Measurements from ENCODE around the gene RPH3AL.

RPH3AL gene

DNA sequence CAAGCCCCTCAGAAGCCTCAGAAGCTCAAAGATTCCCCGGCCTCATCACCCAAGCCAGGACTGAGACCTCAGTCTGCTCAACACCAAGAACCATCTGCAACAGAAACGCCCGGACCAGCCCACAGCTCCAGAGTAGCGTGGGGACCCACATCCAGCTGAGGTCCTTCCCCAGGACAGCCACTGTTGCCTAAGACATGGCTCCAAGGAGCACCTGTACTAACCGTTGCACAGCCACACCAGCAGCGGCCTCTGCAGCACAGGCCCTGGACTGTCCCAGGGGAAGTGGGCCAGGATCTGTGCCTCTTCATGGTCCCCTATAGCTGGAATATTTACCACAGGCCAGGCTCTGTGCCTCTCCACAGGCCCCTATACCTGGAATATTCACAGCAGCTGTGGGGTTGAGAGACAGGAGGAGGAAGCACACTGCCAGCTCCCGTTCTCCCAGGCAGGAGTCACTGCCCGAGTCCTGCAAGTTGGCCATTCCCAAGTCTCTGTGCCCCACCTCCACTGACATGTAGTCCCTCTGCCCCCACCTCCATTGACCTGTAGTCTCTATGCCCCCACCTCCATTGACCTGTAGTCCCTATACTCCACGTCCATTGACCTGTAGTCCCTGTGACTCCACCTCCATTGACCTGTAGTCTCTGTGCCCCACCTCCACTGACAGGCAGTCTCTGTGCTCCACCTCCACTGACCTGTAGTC, 38.5 kb downstream of the RPH3AL start:
- H3K4me3 ChIP-seq (ENCODE audit: low read length): no peak overlapping the region
- no peak for TF ChIP-seq ZNF274 (IDR thresholded peaks at IDR 0.05; ENCODE audit: low read depth, low read length)

DNA sequence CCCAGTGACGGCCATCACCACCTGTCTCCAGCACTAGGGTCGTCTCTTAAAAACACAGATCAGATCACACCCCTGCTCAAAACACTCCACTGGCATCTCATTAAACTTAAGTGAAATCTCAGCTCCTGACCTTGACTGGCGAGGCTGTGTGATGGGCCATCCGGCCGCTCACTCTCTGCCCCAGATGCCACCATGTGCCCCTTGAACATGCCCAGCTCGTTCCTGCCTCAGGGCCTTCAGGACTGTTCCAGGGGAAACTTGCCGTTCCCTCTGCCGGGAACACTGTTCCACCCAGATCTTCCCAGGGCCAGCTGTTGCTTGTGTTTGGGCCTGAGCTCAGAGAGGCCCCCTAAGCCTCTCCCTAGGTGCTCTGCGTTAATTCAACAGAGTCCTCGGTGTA, 39.4 kb downstream of the RPH3AL start:
- TF ChIP-seq ZNF274 (IDR thresholded peaks at IDR 0.05; ENCODE audit: low read depth, low read length): no peak
- H3K4me3 ChIP-seq (ENCODE audit: low read length): no peak overlapping the region

DNA sequence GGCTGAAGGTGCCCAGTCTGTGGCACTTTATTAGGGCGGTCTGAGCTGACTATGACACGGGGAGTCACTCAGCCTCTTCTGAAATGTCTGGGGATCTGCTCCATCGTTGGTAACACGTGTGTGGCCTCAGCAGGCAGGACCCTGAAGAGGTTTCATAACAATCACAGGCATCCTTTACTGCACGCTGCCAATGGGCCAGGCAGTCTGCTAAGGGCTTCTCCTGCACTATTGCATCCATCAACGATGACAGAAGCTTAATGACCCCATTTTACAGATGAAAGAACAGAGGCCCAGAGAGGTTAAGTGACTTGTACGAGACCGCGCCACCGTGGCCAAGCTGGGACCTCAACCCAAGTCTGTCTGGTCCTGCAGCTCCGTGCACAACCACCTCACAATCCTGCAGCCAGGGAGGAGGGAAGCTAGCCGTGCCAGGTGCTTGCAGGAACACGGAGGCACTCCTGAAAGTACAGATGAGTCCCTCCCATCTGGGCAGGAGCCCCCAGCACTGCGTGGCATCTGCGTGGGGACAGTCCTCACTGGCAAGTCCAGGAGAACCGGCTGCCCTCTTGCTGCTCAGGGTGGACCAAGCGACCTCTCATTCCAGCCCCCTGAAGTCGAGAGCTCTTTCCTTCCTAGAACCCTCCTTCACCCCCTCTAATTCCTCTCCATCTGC, 40.0 kb downstream of the RPH3AL start:
- no peak overlapping the region for H3K4me3 ChIP-seq (ENCODE audit: low read length)
- no peak for TF ChIP-seq ZNF274 (IDR thresholded peaks at IDR 0.05; ENCODE audit: low read depth, low read length)

DNA sequence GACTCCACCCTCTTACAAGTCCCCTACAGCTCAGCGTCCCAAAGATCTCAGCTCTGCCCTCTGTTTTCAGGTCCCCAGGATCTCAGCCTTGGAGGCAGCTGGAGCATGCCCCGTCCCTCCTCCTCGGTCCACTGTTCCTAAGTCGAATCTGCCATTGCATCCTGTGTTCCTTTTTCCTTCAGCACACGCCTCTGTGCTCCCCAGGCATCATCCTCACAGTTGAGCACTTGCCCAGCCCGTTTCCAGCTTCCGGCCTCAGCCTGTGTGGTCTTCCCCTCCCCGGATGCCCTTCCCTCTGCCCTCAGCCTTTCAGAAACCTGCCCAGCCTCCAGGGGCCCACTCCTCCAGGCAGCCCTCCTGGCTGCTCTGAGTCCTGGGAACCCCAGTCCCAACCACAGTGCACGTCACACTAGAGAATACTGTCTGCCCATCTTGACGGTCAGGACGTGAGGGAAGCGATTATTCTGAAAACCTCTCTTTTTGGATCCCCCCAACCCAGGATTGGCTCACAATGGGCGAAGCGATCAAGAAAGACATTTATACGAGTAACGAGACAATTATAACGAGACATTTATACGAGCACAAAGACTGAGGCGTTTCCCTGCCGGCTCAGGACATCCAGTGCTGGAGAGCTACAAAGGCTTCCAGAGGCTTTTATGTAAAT, 41.4 kb downstream of the RPH3AL start:
- no peak overlapping the region for H3K4me3 ChIP-seq (ENCODE audit: low read length)
- TF ChIP-seq ZNF274 (IDR thresholded peaks at IDR 0.05; ENCODE audit: low read depth, low read length): no peak

DNA sequence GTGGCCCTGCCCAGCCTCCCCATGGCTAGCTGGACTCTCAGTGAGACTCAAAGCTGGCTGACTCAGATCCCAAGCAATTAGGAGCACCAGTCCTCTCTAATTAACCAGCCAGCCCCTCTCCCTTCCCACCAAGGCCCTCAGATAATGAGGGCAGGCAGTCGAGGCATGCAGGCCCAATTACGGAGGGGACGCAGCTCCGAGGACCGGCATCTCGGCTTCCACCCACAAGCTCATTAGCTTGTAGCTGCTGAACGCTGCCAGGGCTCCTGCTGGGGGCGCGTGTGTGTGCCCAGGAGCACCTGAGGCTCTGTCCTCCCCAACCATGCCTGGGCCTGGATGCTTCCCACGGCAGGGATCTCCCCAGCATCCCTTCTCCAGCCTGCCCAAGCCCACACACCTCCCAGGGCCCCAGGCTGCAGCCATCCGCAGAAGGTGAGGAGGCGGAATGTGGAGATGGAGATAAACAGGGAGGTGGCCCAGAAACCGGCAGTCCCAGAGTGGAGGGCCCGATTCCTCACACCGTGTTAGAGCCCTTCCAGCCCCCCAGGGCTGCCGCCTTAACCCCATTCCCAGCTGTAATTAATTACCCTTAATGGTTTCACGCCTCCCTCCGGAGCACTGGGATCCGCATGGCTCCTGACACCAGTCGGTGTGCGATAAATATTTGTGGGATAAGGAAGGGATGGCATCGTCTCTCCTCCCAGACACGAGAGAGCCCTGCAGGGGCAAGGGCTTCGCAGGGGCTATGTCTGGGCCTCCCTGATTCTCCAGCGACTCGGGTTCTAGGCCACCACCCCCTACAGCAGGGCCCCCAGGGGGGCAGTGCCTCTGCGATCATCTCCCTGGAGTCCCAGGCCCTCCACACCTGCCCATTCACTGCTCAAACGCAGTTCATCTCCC, 42.2 kb downstream of the RPH3AL start:
- no peak overlapping the region for H3K4me3 ChIP-seq (ENCODE audit: low read length)
- TF ChIP-seq ZNF274 (IDR thresholded peaks at IDR 0.05; ENCODE audit: low read depth, low read length): no peak

DNA sequence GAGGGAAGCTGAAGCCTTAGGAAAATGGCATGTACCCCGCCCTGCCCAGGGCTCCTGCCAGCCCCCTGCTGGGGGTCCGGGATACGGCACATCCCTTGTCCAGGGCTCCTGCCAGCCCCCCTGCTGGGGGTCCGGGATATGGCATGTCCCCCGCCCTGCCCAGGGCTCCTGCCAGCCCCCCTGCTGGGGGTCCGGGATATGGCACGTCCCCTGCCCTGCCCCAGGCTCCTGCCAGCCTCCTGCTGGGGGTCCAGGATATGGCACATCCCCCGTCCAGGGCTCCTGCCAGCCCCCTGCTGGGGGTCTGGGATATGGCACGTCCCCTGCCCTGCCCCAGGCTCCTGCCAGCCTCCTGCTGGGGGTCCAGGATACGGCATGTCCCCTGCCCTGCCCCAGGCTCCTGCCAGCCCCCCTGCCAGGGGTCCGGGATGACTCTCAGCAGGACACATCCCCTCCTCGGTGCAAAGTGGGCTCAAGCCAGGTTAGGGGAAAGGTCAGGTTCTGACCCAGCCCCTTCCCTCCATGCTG, 43.2 kb downstream of the RPH3AL start:
- no peak overlapping the region for H3K4me3 ChIP-seq (ENCODE audit: low read length)
- no peak for TF ChIP-seq ZNF274 (IDR thresholded peaks at IDR 0.05; ENCODE audit: low read depth, low read length)

DNA sequence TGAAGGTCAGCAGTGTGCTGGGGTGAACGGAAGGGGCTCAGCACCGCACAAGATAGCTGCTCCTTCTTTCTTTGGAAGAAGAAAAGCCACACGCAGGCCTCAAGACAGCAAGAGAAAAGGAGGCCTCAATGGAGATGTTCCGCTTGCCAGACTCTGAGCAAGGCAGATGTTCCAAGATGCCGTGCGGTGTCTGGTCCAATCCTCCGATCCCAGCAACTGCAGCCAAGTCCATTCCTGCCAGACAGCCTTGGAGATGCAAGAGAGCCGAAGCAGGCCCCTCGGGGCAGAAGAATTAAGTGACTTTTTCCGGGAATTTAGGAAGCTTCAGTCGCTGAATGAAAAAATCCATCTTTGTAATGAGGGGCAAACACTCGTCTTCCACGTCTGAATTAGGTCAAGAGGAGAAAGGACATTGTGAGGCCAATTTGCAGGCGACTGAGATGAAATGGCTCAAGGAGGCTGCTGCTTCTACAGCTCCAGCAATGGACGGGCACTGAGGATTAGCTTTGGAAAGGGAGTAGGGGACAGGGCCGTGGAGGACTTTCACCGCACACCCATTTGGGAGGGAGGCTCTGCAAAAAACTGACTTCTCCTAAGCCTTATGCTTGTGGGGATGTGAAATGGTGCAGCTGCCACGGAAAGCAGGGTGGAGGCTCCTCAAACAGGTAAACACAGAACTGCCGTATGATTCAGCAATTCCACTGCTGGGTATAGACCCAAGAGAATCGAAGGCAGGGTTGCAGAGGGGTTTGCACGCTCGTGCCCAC, 44.7 kb downstream of the RPH3AL start:
- H3K4me3 ChIP-seq (ENCODE audit: low read length): no peak overlapping the region
- no peak for TF ChIP-seq ZNF274 (IDR thresholded peaks at IDR 0.05; ENCODE audit: low read depth, low read length)

DNA sequence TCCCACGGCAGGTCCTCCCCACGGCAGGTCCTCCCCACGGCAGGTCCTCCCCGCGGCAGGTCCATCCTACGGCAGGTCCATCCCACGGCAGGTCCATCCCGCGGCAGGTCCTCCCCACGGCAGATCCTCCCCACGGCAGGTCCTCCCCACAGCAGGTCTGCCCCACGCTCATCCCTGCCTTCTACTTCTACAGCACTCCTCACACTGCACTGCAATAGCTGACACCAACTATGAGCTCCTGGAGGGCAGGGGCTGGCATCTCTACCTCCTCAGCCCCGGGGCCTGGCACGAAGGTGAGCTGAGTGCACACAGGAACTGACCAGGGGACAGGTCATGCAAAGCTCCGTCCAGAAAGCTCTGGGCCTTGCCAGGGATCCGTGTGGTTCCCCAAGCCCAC, 45.3 kb downstream of the RPH3AL start:
- no peak for TF ChIP-seq ZNF274 (IDR thresholded peaks at IDR 0.05; ENCODE audit: low read depth, low read length)
- H3K4me3 ChIP-seq (ENCODE audit: low read length): no peak overlapping the region

DNA sequence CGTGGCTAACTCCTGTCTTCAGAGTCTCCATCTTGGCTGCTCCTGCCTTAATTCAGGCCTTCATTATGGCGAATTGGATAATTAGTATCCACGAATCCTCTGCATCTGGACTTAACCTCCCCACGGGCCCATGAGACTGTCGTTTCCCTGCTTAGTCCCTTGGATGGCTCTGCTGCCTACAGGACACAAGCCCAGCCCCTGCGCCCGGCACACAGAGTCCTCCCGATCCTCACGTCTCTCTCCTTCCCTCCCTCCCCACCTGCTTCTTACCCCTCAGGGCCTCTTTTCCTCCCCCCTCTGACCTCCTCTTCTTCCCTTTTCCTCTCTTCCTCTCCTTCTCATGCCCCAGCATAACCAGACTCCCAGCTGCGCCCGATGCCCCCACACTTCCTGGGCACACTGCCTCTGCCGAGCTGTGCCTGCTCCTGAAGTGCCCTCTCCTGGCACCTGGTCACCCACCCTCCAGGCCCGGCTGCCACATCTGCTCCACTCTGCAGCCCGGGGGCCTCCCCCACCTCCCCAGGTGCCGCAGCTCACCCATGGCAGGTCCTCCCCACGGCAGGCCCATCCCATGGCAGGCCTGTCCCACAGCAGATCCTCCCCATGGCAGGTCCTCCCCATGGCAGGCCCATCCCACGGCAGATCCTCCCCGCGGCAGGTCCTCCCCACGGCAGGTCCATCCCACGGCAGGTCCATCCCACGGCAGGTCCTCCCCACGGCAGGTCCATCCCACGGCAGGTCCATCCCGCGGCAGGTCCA, 45.9 kb downstream of the RPH3AL start:
- no peak for TF ChIP-seq ZNF274 (IDR thresholded peaks at IDR 0.05; ENCODE audit: low read depth, low read length)
- H3K4me3 ChIP-seq (ENCODE audit: low read length): no peak overlapping the region

DNA sequence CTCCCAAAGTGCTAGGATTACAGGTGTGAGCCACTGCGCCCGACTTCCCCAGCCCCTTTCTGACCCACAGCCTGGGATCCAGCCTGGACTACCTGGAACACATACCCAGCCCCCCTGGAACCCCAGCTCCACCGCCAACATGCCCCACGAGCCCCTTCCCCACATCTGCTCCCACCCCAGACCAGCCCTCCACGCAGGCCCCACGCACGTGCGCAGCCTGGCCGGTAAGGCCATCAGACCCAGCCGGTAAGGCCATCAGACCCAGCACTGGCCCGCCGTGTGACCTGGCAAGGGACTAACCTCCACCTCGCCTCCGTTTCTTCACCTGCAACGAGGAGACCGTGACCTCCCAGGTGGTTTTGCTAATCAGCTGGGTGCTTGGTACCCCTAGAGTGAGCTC, 46.5 kb downstream of the RPH3AL start:
- no peak for TF ChIP-seq ZNF274 (IDR thresholded peaks at IDR 0.05; ENCODE audit: low read depth, low read length)
- H3K4me3 ChIP-seq (ENCODE audit: low read length): no peak overlapping the region

DNA sequence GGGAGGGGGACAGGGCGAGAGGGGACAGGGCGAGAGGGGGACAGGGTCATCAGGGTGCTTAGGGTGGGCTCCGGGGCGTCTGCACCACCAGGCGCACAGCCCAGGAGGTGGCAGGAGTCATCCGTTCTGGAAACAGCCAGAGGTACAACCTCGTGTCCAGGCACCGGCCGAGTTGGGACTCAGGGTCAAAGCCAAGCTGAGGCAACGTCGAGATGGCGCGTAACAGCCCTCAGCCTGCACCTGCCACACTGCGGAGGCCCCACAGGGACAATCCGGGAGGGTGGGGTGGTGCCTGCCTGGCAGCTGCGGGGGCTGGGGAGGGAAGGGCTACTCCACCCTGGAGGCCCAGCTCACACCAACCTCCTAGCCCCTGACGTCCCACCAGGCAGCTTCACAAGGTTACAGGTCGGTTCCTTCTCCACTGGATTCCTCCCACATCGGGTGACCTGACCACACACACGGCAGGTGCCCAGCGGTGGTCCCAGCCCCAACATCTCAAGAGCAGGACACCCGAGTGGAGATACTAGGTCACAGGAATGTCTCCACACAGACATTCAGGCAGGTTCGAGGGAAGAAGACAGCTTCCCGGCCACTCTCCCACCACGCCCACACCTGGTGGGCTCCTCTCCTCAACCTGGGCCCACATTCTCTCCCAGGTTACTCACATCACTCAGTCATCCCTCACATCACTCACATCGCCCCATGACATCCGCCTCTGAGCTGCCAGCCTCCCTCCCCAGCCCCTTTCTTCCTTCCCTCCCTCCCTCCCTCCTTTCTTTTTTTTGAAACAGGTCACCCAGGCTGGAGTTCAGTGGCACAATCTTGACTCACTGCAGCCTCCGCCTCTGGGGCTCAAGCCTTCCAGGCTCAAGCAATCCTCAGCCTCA, 47.3 kb downstream of the RPH3AL start:
- no peak overlapping the region for H3K4me3 ChIP-seq (ENCODE audit: low read length)
- TF ChIP-seq ZNF274 (IDR thresholded peaks at IDR 0.05; ENCODE audit: low read depth, low read length): no peak

DNA sequence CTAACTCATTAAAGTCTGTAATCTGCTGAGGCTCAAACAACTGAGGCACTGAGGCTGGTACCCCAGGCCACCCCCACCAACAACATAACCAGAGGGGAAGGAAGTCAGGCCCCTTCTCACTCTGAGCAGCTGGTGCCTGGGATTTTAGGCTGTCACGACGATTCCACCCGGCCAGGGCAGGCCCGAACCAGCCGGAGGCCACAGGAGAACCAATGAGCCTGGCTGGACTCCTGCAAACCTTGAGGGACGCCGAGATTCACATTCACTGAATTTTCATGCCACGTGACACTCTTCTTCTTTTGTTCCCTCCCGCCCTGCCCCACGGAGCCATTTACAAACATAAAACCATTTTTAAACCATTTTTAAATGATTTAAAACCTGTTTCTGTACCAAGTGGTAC, 48.1 kb downstream of the RPH3AL start:
- no peak overlapping the region for H3K4me3 ChIP-seq (ENCODE audit: low read length)
- TF ChIP-seq ZNF274 (IDR thresholded peaks at IDR 0.05; ENCODE audit: low read depth, low read length): no peak
